Stimulated activated CD4-positive, alpha-beta T cell treated with anti-CD3 and anti-CD28 coated beads, Interleukin-15, amount 100 ng/mL, for 24 hours (primary cell): ENCODE results near the gene PTPRD.
"Not testable (repeated sequence)": the region's sequence is repeated elsewhere in the genome, so short reads cannot be mapped to it uniquely, and the experiment has no call there.

Source experiments
- DNase-seq: peaks from one replicate; pipeline ENCODE4 v3.0.0-alpha.2; 2020

PTPRD gene

DNA sequence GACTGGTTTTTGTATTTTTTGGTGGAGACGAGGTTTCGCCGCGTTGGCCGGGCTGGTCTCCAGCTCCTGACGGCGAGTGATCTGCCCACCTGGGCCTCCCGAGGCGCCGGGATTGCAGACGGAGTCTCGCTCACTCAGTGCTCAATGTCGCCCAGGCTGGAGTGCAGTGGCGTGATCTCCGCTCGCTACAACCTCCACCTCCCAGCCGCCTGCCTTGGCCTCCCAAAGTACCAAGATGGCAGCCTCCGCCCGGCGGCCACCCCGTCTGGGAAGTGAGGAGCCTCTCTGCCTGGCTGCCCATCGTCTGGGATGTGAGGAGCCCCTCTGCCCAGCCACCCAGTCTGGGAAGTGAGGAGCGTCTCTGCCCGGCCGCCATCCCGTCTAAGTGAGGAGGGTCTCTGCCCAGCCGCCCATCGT, 163.6 kb downstream of the PTPRD start:
- DNase-seq, result not testable (repeated sequence)

DNA sequence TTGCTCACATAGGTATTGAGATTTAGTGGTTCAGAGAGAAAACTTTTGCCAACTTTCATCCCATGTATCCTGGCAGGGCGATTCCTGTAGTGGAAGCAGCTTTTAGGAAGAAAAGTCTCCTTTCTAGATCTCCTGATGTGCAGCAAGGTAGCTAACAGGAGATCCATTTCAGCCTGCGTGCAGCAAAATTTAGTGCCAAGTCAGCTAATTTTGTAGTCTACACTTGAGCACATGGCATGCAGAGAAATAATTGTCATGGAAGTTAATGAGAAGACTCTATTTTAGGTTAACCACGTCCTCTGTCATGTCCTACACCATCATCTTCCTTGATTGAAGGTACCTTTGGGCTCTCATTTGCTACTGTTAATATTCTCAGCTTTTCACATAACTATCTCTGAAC, 165.8 kb downstream of the PTPRD start:
- DNase-seq, result no peak

DNA sequence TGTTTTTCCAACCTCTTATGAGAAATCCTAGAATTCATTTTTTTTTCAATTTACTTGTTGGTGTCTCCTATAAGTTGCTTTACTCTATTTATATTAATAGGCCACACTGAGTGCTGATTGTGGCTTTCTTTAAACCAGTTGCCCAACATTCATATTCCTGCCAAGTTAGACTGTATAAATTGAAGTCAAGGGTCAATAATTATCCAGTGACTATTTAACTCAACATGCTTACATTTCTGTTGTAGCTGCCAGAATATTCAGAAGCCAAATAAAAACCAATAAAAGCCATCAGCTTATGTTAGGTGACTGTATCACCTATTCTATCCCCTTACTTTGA, 169.0 kb downstream of the PTPRD start:
- no peak for DNase-seq

DNA sequence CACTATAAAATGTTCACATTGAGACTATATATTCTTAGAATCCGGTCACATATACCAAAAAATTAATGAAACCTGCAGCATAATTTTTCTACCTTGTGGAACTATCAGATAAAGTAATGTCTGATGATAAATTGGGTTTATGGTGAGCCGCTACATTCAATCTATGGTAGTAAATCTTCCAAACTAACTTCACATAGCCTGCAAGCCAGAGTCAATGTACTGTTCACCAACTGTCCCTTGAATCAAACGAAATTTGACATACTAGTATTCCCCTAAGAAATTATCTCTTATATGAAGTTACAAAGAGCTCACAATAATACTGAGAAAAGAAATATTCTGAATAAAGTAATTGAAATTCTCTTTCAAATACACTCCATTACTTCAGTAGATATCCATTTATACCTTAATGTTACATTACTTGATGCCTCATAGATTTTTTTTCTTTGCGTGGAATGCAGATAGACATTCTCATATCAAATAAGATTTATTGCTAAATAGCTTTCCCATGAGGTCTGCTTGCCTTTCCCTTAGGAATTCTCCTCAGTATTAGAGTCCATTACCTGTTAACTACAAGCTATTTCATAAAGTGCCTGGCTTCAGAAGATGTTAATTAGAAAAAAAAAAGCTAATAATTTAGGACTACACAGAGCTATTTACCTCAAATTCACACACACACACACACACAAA, 169.5 kb downstream of the PTPRD start:
- no peak for DNase-seq

DNA sequence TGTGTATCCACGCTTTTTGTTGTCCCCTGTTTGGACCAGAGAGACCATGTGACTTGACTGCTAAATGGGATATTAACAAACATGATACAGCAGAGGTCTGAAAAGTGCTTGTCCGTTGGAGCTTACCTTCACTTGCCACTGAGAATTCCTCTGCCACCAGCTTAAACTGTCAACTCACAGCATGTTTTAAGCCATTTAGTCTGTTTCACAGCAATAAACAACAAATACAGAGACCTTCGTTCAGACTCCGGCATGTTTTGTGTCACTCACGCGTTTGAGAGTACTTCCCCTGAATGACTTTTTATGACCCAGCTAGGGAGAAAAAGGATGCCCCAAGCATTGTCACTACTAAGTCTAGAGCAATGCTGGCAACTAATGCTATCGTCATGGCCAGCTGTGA, 173.8 kb downstream of the PTPRD start:
- no peak for DNase-seq

DNA sequence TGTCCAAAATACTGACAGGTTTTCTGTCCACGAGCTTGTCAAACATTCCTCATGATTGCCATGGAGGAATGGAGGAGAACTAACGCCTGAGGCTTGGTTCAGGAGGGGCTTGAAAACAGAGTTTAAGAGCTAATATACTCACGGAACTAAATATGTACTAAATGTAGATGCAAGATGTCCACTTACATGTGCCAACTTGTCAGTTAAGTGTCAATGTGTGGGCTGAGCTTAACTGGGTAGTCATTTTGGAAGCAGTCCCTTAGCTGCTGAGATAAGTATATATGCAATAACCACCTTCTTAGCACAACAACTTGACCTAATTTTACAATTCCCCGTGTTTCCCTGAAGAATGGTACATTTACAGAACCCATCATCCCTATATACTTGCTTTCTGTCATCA, 176.0 kb downstream of the PTPRD start:
- DNase-seq, result no peak

DNA sequence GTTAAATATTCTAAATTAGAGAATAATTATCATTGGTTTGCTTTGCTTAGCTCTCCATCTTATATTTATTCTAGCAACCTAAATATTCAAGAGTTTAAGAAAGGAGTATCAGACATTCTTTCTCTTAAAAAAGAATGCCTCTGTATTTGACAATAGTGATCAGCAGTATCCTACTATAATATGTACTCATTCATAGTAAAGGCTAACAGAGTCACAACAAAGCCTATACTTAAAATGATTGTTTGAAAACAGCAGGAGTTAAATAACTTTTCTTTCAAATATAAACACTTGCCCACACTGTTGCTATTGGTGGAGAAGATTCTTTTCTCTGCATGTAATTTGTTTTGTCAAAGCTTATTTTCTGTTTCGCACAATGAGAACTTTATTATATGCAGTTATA, 178.4 kb downstream of the PTPRD start:
- no peak for DNase-seq

DNA sequence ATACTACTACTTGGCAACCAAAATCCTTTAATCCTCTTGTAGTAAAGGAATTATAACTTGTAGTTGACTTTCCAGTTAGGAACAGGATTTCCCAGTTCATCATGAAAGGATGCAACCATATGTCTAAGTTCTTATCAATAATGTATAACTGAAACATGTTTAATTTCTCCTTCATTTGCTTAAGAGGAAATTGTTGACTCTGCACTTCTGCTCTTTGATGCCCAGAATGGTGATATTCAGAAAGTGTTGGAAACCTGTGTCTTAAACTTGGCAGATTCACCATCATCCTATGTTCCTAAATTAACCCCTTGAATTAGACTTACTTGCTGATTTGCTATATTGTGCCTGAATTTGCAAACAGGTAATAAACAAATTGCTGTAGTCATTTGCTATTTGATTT, 201.5 kb downstream of the PTPRD start:
- DNase-seq, result no peak

DNA sequence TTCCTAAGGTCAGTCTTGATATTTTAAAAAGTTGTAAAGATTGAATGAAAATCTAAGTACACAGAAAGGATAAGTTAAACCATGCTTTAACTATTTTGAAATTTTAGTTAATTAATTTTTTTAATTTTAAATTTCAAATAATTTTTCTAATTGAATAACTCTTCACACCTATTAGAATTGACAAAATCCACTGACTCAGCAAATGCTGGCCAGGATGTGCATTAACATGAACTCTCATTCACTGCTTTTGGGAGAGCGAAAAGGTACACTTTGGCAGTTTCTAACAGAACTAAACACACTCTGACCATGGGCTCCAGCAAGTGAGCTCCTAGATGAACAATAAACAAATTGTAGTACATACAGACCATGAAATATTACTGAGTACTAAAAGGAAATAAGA, 209.5 kb downstream of the PTPRD start:
- no peak for DNase-seq

DNA sequence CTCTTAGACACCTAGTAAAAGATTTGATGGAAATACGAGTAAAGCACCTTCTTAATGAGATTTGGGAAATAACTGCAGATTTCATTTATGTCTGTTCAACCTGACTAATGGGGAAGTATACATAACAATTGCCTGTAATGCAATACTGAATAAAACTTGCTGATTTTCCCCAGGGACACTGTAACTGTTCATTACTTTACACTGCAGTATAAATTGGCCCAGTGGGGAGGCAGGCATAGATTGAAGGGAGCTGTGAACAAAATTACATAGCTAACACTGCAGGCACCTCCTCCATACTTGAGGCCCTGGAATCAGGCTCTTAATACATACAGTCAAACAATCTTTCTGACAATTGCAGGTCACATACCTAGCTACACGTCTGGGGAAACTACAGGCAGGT, 216.2 kb downstream of the PTPRD start:
- DNase-seq, result no peak

DNA sequence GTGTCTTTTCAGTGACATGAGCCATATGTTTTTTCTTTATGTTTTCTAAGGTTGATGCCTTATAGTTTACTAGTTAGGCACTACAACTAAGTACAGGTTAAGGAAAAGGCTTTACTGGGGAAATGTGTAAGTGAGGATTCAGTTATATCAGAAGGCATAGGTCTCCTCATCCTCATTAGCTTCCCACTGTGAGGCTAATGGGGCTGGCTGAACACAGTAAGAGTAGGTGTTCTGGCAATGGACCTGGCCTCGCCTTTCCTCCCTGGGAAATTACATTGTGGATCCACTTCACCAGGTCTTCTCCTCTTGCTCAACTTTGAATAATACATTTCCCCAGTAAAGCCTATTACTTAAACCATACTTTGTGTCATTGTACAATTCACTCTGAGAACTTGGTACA, 225.5 kb downstream of the PTPRD start:
- DNase-seq, result no peak

DNA sequence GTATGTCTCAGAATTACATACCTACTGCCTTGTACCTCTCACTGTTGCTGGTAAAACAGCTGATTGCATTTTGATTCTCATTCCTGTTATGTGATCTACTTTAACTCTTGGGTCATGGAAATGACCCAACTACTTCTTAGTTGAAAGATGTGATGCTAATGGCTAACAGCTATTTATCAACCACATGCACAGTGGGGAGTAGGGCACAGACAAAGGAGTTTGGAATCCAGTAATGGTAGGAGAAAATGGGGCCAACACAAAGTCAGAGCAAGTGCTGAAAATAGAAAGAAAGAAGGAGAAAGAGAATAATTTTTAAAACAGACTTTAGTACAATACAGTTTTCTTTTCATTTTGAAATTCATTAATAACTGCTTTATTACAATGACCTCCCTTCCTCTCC, 241.0 kb downstream of the PTPRD start:
- DNase-seq, result no peak

DNA sequence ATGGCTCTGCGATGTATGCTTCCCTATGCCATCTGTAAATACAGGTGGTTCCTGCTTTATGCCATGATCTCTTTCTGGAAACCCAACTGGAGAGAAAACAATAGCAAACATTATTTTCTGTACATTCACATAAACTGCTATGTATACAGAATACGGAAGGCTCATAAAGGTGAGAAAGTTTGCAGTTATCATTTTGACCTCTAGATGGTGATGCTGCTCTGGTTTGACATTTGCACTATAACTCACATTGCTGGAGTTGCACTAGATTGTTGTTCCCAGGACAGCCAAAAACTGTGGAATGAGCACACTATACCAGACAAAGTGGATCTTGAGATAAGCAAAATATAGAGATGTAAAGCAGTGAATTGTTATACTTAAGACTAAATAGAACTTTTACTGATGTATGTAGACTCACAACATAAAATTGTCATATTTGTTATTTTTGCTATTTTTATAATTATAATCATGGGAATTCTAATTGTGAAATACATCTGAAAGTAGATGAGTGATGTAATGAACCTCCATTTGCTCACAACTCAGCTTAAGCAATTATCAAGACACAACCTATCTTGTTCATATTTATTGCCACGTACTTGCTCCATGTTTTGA, 246.5 kb downstream of the PTPRD start:
- DNase-seq, result no peak

DNA sequence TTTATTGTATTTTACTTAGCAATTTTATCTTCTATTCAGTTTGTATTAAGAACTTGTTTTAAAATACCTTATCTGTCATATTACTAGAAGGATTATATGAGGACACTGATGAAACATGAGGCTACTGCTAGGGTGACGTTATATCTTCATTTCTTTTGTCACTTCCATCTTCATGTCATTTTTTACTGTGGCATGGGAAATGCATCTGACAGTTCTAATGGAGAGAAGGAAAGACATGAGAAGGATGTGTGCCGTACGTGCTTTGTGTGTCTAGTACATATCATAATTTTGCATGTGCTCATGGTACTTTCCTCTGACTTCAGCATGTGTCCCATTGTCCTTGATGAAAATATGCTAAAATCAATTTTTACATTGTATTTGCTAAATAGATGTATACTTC, 258.2 kb downstream of the PTPRD start:
- no peak for DNase-seq

DNA sequence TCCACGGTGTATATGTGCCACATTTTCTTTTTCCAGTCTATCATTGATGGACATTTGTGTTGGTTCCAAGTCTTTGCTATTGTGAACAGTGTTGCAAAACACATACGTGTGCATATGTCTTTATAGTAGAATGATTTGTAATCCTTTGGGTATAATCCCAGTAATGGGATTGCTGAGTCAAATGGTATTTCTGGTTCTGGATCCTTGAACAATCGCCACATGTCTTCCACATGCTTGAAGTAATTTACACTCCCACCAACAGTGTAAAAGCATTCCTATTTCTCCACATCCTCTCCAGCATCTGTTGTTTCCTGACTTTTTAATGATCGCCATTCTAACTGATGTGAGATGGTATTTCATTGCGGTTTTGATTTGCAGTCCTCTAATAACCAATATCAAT, 267.2 kb downstream of the PTPRD start:
- not testable (repeated sequence) for DNase-seq

DNA sequence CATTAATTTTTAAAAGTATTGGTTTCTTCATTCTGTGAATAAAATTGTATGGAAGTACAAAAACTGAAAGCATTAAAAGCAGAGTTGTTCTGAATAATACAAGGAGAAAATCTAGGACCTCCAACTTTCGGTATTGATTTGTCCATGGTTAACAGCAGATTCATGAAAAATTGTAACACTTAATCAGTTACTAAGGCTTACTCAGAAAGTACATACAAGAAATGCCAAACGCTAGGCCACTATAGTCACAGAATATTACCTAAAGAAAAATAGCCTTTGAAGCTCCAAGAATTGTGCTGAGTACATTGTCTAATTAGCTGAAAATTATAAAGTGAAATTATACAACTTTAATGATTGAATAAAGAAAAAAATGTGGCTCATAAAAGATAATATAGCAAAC, 271.7 kb downstream of the PTPRD start:
- no peak for DNase-seq

DNA sequence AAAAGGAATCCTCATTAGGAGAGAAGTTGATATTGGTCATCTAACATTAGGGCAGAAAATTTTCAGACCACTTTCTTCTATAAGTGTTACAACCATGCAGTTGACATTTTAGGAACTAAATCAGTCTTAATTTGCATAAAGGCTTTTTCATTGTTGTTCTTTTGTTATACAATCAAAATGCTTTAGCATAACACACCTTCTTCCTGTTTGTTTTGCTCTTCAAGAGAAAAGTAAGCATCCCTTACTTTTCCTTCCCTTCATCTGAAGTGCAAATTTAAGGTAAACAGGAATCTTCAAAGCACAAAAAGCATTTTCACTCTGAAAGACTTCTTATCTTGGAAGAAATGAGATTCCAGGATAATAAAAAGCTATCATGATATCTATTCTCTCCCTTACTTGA, 273.6 kb downstream of the PTPRD start:
- no peak for DNase-seq

DNA sequence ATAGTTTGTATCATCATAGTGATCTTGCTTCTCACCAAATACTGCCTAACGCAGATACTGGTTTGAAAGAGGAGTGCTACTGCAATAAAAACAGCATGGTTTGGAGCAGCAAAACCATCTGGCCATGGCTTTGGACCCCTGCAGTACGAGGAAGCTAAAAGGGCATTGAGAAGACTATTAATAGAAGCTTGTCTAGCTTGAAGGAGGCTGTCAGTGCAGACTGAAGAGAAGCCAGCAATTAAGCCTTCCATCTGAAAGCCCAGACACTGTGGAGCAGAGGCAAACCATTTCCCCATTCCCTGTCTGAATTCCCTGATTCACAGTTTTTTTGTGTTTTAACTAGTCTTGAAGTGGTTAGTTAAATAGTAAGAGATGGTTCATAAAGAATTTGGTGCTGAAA, 281.6 kb downstream of the PTPRD start:
- no peak for DNase-seq

DNA sequence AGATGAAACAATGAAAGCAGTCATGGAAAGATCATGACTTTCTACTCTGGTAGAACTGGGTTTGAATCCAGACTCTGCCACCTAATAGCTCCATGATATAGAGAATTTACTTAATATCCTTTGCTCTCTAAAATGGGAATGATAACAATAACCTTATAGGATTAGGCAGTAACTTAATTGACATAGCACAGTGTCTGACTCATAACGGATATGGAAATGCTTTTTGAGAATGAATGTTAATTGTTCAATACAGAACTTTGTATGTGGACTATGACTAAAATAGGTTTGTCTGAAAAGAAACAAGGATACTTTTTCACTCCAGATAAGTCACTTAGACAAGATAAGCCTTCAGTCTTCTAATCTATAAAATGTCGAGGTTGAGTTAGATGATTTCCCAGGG, 330.7 kb downstream of the PTPRD start:
- no peak for DNase-seq

DNA sequence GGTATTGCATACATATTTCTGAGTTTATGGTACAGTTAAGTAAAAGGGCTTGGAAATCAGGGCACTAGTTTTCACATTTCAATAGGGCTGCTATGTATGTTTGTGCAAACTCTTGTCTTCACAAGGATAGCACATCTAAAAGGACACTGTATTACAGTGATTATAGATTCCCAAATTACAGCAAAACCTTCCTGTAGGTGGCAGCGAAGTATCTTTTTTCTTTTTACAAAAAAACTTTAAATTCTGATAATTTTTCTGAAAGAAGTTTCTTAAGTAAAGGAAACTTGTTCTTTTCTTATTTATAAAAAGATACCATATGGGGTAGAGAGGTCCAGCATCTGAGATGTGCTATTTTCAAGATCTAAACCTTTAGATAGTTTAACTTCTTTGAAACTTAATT, 337.8 kb downstream of the PTPRD start:
- DNase-seq, result no peak

DNA sequence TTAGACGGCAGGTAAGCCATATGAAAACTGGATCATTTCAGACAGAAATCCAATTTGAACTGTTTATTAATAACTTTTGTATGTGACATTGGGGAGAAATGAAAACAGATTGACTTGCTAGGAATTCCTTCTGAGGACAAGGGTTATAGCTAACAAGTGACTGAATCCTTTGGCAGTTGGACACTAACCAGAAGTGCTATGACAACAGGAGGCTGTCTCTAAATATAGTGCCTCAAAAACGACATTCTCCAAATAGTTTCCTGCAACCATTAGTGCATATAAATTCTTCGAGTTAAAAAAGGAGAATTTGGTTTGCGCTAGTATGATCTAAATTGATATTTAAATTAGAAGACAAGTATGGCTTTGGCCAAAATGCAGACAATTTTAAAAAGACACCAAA, 338.6 kb downstream of the PTPRD start:
- no peak for DNase-seq

DNA sequence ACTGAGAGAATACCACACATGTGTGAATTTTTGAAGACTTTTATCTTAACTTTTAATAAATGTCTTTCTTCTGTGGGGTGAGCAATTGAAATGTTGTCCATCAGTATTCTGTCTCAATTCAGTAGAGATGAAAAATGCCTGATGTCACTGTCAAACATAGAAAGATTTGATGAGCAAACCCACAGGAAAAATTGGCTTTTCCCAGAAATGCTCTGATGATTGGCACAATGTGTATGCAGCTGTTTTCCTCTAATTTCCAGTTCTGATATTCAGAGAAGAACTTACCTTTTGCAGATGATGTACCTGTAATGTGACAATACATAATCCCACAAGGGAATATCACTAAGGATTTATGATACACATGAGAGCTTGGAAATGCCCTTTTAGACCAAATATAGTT, 340.0 kb downstream of the PTPRD start:
- DNase-seq, result no peak

DNA sequence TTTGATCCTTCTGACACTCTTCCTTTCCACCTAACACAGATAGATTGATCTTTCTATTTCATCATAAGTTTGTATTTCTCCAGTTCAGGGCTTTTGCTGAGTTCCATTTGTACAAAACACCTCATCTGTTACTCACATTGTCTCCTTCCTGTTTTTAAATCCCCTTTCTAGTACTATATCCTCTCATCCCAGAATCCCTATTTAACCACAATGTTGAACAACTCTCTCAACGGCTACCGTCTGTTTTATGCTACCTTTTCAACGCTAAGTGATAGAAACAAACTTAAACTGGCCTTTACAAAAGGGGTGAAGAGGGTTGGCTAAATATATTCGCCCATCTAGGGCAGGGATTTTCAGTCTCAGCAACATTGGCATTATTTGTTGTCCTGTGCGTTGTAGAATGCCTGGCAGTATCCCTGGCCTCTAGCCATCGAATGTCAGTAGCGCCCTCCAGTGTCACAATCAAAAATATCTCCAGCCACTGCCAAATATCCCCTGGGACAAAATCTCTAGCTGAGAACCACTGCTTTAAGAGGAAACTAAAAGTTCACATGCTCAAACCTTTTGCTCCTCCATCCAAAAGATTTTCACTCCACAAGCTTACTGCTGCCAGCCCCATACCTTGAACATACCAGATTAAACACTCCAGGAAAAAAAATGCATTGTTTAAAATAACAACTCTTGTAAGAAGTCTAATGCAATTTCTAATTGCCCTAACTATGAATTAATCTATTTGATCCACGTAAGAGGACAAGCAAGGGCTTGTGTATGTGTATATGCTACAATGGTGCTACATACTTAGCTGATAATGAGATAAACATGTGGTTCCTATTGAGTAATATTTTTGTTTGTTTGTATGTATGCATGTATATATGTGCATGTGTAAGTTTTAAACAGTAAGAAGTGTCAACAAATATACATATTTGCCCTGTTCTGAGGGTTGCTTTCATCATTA, 344.0 kb downstream of the PTPRD start:
- no peak for DNase-seq

DNA sequence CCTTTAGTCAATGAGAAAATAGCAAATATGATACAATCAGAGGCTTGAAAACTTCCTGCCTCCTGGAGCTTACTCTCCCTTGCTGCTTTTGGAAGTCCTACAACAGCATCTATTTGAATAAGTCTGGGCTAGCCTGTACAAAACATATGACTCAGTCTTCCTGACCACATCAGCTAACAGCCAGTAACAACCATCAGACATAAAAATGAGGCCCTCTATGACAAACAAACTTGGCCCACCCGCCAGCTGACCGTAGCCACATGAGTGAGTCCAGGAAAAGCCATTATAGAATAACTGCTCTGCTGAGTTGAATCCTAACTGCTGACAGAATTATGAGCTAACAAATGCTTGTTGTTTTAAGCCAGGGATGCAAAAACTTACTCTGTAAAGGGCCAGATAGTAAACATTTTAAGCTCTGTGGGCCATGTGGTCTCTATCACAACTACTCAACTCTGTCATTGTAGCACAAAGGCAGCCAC, 347.6 kb downstream of the PTPRD start:
- DNase-seq, result no peak
